ENCODE data around the gene MSI2. TPM values are rescaled to one million over a fixed set of nuclear protein-coding genes. Genes with fewer than 3 reads are reported as not detected.

Gene MSI2
- total RNA-seq, 1 donor from 2014 or later: 22.8 TPM

- DNase-seq (ENCODE audit: low read depth, low spot score): no peak
Observed at GRCh38 chr17:57432507-57433277, 176.4 kb downstream of the MSI2 start.

GRCh38 chr17:57433452-57433851 is 177.1 kb downstream of the MSI2 start:
- no peak for DNase-seq (ENCODE audit: low read depth, low spot score)

GRCh38 chr17:57434361-57434760 is 178.0 kb downstream of the MSI2 start:
- DNase-seq (ENCODE audit: low read depth, low spot score): no peak

- DNase-seq (ENCODE audit: low read depth, low spot score): no peak
Observed at GRCh38 chr17:57436565-57436964, 180.2 kb downstream of the MSI2 start.

GRCh38 chr17:57438066-57438731 is 181.9 kb downstream of the MSI2 start:
- DNase-seq (ENCODE audit: low read depth, low spot score): no peak

GRCh38 chr17:57439651-57440050 is 183.3 kb downstream of the MSI2 start:
- no peak for DNase-seq (ENCODE audit: low read depth, low spot score)

- no peak for DNase-seq (ENCODE audit: low read depth, low spot score)
Observed at GRCh38 chr17:57440522-57441269, 184.4 kb downstream of the MSI2 start.

- no peak for DNase-seq (ENCODE audit: low read depth, low spot score)
Observed at GRCh38 chr17:57441270-57441600, 184.9 kb downstream of the MSI2 start.

- no peak for DNase-seq (ENCODE audit: low read depth, low spot score)
Observed at GRCh38 chr17:57442401-57442823, 186.1 kb downstream of the MSI2 start.

- no peak for DNase-seq (ENCODE audit: low read depth, low spot score)
Observed at GRCh38 chr17:57442914-57443571, 186.7 kb downstream of the MSI2 start.

GRCh38 chr17:57443781-57444180 is 187.5 kb downstream of the MSI2 start:
- no peak for DNase-seq (ENCODE audit: low read depth, low spot score)

GRCh38 chr17:57444682-57445450 is 188.5 kb downstream of the MSI2 start:
- DNase-seq (ENCODE audit: low read depth, low spot score): no peak

- no peak for DNase-seq (ENCODE audit: low read depth, low spot score)
Observed at GRCh38 chr17:57445772-57446472, 189.6 kb downstream of the MSI2 start.

GRCh38 chr17:57447357-57447989 is 191.2 kb downstream of the MSI2 start:
- DNase-seq (ENCODE audit: low read depth, low spot score): no peak

- DNase-seq (ENCODE audit: low read depth, low spot score): no peak
Observed at GRCh38 chr17:57447990-57448758, 191.9 kb downstream of the MSI2 start.

GRCh38 chr17:57448759-57449283 is 192.5 kb downstream of the MSI2 start:
- DNase-seq (ENCODE audit: low read depth, low spot score): no peak

GRCh38 chr17:57451191-57451590 is 194.9 kb downstream of the MSI2 start:
- DNase-seq (ENCODE audit: low read depth, low spot score): no peak

GRCh38 chr17:57451643-57452042 is 195.3 kb downstream of the MSI2 start:
- no peak for DNase-seq (ENCODE audit: low read depth, low spot score)

GRCh38 chr17:57453841-57454425 is 197.6 kb downstream of the MSI2 start:
- DNase-seq (ENCODE audit: low read depth, low spot score): no peak

Data from pulmonary artery endothelial cell (primary cell).